Activated CD8-positive, alpha-beta memory T cell treated with anti-CD3 and anti-CD28 coated beads, Interleukin-2, amount 50 U/mL, for 48 hours (primary cell): Measurements from ENCODE around the gene THPO.

ENCODE experiments used
- DNase-seq: peaks from one replicate; pipeline ENCODE4 v3.0.0-alpha.2; 2020

The THPO gene

GRCh38 chr3:184328516-184328915 is 49.5 kb downstream of the THPO start:
- DNase-seq: no peak

GRCh38 chr3:184327171-184327570 is 50.8 kb downstream of the THPO start:
- DNase-seq: no peak

GRCh38 chr3:184325715-184326369 is 52.2 kb downstream of the THPO start:
- no peak for DNase-seq

DNA sequence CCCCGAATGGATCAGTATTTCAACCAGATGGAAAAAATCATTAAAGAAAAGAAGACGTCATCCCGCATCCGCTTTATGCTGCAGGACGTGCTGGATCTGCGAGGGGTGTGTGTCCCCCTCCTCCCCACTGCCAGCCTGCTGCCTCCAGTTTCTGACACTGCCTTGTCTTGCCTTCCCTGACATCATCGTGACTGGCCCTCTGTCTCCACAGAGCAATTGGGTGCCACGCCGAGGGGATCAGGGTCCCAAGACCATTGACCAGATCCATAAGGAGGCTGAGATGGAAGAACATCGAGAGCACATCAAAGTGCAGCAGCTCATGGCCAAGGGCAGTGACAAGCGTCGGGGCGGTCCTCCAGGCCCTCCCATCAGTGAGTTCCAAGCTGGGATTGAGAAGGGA is 52.7 kb downstream of the THPO start:
- no peak for DNase-seq

GRCh38 chr3:184323696-184324095 is 54.3 kb downstream of the THPO start:
- no peak for DNase-seq

DNA sequence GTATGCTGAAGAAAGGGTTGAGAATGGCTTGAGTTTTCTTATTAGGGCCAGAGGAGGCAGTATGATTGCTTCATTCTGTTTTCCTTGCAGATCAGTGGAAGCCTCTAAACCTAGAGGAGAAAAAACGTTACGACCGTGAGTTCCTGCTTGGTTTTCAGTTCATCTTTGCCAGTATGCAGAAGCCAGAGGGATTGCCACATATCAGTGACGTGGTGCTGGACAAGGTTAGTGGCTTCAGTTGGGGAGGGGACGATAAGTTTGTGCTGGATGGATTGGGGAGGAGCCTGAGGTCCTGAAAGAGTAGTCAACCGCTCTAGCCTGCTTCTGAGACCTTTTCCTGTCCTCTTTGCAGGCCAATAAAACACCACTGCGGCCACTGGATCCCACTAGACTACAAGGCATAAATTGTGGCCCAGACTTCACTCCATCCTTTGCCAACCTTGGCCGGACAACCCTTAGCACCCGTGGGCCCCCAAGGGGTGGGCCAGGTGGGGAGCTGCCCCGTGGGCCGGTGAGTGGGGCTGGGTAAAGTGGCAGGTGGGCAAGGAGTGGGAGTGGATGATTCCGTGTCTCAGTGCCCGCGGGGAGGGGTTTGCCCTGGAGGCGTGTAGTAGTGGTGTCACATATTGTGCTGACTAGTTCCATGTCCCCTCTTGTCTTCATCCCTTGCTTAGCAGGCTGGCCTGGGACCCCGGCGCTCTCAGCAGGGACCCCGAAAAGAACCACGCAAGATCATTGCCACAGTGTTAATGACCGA is 55.1 kb downstream of the THPO start:
- no peak for DNase-seq
